WTC11 (cell line): Measurements from ENCODE around the gene ALG5.

Experiments used
- ATF1 ChIP-seq: sonication (generic); formaldehyde crosslinking; IDR thresholded peaks from 2 replicates; pipeline ENCODE4 v1.8.1; 2023; ENCODE audit warnings: mild to moderate bottlenecking, moderate library complexity, missing genetic modification reagents
- FOXJ3 ChIP-seq: sonication (generic); formaldehyde crosslinking; IDR thresholded peaks from 2 replicates; pipeline ENCODE4 v1.9.0; 2021; ENCODE audit warnings: missing genetic modification reagents, mild to moderate bottlenecking, borderline replicate concordance
- IRF2 ChIP-seq: sonication (generic); formaldehyde crosslinking; IDR thresholded peaks from 2 replicates; pipeline ENCODE4 v1.8.0; 2022; ENCODE audit warnings: low read depth, missing genetic modification reagents, borderline replicate concordance
- TP53 ChIP-seq: sonication (generic); formaldehyde crosslinking; IDR thresholded peaks from 2 replicates; pipeline ENCODE4 v1.8.1; 2023; ENCODE audit warnings: mild to moderate bottlenecking, missing genetic modification reagents
- TF ChIP-seq, protein P1 (sequence below): fragments of 200-600 bp; IDR thresholded peaks from 2 replicates; pipeline ENCODE4 v1.8.0; 2022; ENCODE audit warnings: antibody characterized with exemption
- TF ChIP-seq, protein P2 (sequence below): sonication (generic); formaldehyde crosslinking; IDR thresholded peaks from 2 replicates; pipeline ENCODE4 v1.8.0; 2022; ENCODE audit warnings: mild to moderate bottlenecking, missing genetic modification reagents
- TF ChIP-seq, protein P3 (sequence below): sonication (generic); formaldehyde crosslinking; IDR thresholded peaks from 2 replicates; pipeline ENCODE4 v1.8.0; 2023; ENCODE audit warnings: missing genetic modification reagents
- TF ChIP-seq, protein P4 (sequence below): sonication (generic); formaldehyde crosslinking; IDR thresholded peaks from 2 replicates; pipeline ENCODE4 v1.8.1; 2022; ENCODE audit warnings: low read depth, mild to moderate bottlenecking, moderate library complexity, missing genetic modification reagents, borderline replicate concordance

DNA sequence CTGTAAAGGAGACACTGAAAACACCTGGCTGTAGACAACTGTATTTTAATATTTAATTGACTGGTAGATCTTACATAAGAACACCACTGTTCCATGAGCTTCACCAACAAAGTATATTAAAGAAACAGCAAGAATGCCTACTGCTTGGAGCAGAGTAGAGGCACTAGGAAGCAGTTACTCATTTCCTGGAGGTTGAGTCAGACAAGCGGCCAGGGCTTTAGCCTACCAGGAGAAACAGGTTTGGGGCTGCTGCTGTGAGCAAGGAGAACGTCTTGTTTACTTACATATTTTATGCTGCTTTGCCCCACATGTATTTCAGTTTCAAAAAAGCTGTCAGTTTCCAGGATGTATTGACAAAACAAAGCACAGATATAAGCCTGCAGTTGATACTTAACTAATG lies 33.4 kb downstream of the ALG5 start:
- TF ChIP-seq, protein P1, sequence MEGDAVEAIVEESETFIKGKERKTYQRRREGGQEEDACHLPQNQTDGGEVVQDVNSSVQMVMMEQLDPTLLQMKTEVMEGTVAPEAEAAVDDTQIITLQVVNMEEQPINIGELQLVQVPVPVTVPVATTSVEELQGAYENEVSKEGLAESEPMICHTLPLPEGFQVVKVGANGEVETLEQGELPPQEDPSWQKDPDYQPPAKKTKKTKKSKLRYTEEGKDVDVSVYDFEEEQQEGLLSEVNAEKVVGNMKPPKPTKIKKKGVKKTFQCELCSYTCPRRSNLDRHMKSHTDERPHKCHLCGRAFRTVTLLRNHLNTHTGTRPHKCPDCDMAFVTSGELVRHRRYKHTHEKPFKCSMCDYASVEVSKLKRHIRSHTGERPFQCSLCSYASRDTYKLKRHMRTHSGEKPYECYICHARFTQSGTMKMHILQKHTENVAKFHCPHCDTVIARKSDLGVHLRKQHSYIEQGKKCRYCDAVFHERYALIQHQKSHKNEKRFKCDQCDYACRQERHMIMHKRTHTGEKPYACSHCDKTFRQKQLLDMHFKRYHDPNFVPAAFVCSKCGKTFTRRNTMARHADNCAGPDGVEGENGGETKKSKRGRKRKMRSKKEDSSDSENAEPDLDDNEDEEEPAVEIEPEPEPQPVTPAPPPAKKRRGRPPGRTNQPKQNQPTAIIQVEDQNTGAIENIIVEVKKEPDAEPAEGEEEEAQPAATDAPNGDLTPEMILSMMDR: no peak
- TF ChIP-seq FOXJ3 (no peak), IRF2 (CRISPR knock-in tag) (no peak), TP53 (no peak), ATF1 (CRISPR knock-in tag) (no peak)
- TF ChIP-seq, protein P2, sequence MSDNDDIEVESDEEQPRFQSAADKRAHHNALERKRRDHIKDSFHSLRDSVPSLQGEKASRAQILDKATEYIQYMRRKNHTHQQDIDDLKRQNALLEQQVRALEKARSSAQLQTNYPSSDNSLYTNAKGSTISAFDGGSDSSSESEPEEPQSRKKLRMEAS: no peak
- TF ChIP-seq, protein P3, sequence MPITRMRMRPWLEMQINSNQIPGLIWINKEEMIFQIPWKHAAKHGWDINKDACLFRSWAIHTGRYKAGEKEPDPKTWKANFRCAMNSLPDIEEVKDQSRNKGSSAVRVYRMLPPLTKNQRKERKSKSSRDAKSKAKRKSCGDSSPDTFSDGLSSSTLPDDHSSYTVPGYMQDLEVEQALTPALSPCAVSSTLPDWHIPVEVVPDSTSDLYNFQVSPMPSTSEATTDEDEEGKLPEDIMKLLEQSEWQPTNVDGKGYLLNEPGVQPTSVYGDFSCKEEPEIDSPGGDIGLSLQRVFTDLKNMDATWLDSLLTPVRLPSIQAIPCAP (CRISPR knock-in tag): no peak
- TF ChIP-seq, protein P4, sequence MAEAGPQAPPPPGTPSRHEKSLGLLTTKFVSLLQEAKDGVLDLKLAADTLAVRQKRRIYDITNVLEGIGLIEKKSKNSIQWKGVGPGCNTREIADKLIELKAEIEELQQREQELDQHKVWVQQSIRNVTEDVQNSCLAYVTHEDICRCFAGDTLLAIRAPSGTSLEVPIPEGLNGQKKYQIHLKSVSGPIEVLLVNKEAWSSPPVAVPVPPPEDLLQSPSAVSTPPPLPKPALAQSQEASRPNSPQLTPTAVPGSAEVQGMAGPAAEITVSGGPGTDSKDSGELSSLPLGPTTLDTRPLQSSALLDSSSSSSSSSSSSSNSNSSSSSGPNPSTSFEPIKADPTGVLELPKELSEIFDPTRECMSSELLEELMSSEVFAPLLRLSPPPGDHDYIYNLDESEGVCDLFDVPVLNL (CRISPR knock-in tag): no peak
